Heart right ventricle (tissue), 16 donors: Measurements from ENCODE around the gene CGREF1. TPM values are rescaled to one million over a fixed set of nuclear protein-coding genes. Genes with fewer than 3 reads are reported as not detected.

Experiments used
- ATAC-seq, 8 donors: fragments of 200-7000 bp; cut with Tn5 transposase; one replicate each; pipeline ENCODE4 v1.9.1; 2020; ENCODE audit warnings: mild to moderate bottlenecking in 8 of 8, moderate library complexity in 8 of 8, moderate number of reproducible peaks in 1 of 8
- DNase-seq, 2 donors: peaks; one replicate each; pipeline ENCODE4 v3.0.0-alpha.2; 2020
- H3K27ac ChIP-seq, 10 donors: fragments of 200-600 bp; sonication (generic) in 2 of 10; one replicate each; pipeline versions ENCODE4 v1.5.0 to v1.8.0; 2020 to 2022; ENCODE audit warnings: mild to moderate bottlenecking in 3 of 10
- H3K27me3 ChIP-seq, 7 donors: fragments of 200-600 bp; one replicate each; pipeline ENCODE4 v1.8.0; 2021 to 2022; ENCODE audit warnings: mild to moderate bottlenecking in 2 of 7
- H3K36me3 ChIP-seq, 9 donors: fragments of 200-600 bp; sonication (generic) in 1 of 9; one replicate each; pipeline versions ENCODE4 v1.5.0 to v1.8.0; 2020 to 2022; ENCODE audit warnings: mild to moderate bottlenecking in 2 of 9
- H3K4me1 ChIP-seq, 9 donors: fragments of 200-600 bp; sonication (generic) in 1 of 9; one replicate each; pipeline versions ENCODE4 v1.5.0 to v1.8.0; 2020 to 2022; ENCODE audit warnings: mild to moderate bottlenecking in 4 of 9
- H3K4me3 ChIP-seq, 10 donors: fragments of 200-600 bp; sonication (generic) in 2 of 10; one replicate each; pipeline versions ENCODE4 v1.5.0 to v1.8.0; 2020 to 2022; ENCODE audit warnings: mild to moderate bottlenecking in 7 of 10, moderate library complexity in 2 of 10
- H3K9me3 ChIP-seq, 11 donors: fragments of 200-600 bp in 10 of 11; sonication (generic) in 2 of 11; one replicate each; pipeline versions ENCODE4 v1.5.0 to v1.8.0; 2013 to 2022; ENCODE audit warnings: mild to moderate bottlenecking in 2 of 11, control low read depth in 1 of 11, moderate library complexity in 1 of 11
- WGBS, 2 donors: extraction: QIAGEN DNeasy Blood & Tissue Kit; methylation state at CpG; one replicate each; pipeline ENCODE4 v1.1.7; 2013; ENCODE audit warnings: inconsistent platforms in 1 of 2; 5-methylcytosine and 5-hydroxymethylcytosine counted together
- intact Hi-C, 10 donors: fragments of 100-400 bp; cut with DNase I; formaldehyde crosslinking; loops; one replicate each; pipeline versions ENCODE4 v1.11.1 to v1.14.2; 2022
- polyA plus RNA-seq, 2 donors: library from polyadenylated mRNA; stranded (reverse); fragments of 200-250 nt; gene quantifications; one replicate each; pipeline ENCODE4 v1.2.3, GENCODE V29; 2013
- total RNA-seq, 10 donors: library from RNA; stranded (reverse); fragmentation: NEBNext Ultra II Directional in 3 of 10; extraction: Animal tissue kit (Norgen Biotek cat#: 25700) in 3 of 10; gene quantifications; one replicate each; pipeline versions ENCODE4 v1.2.1 to v1.2.4, GENCODE V29; 2021 to 2023
- TF ChIP-seq, protein P1 (sequence below), 9 donors: fragments of 200-600 bp; sonication (generic) in 2 of 9; IDR thresholded peaks; one replicate each; pipeline versions ENCODE4 v1.5.0 to v1.8.0; 2021 to 2022; ENCODE audit warnings: antibody characterized with exemption in 9 of 9, mild to moderate bottlenecking in 5 of 9, moderate library complexity in 1 of 9
- donor health status: Arrhythmogenic right ventricular cardiomyopathy.
- donor health status: ischemic (EF 13 %, LVEDD 7.1; RV severe dilation, severe dysfunction).
- donor health status: healthy with polysubstance abuse.
- donor health status: DM: no; HTN: yes; CAD: no.
- donor health status: DM: no; HTN: no; CAD: no.
- donor health status: ischemic (EF 25% LVEDD 6.9; RV normal size, moderate dysfunction).
- donor health status: ischemic (EF 25% LVEDD 5.7; RV mildly dilated, moderate dysfunction).
- donor health status: healthy.
- donor health status: DM: yes; HTN: yes; CAD: no.
- donor health status: Ischemic cardiomyopathy.
- donor health status: ischemic (EF 35%, LVEDD 5.7; RV mildly dilated, moderate dysfunction).
- donor health status: nonischemic (EF 11% LVEDD 7.7; RV severe dilation, severe dysfunction).
- donor health status: DM: yes; HTN: yes; CAD: no.
- donor health status: PGD.
- donor health status: ischemic (EF 29% LVEDD 5.4; RV normal size, mild dysfunction).
- donor health status: nonischemic (EF 23%, LVEDD 6.1; RV moderate dilation, normal function).

CGREF1 gene
- total and polyA plus RNA-seq, 12 donors = 0.21 to 1.2 (median 0.68) TPM

- intact Hi-C loops = loop anchor here in 5 of 10 donors (1.0 to 5.0 kb wide), 5 partner anchors 20 to 36 kb away; partner anchors contain the start of genes KHK (in 5 of the 5) and OST4 (in 3 of the 5)
- DNase-seq = peak; percentile 95 to 96
- peak within 1 kb of the TSS; percentile 15 to 92 (median 88) for H3K27ac ChIP-seq
- ATAC-seq = peak; percentile 82 to 91 (median 86)
- H3K36me3 ChIP-seq = peaks cover 0 to 34% (median 24%) of the 10 kb centered on the region in 9 donors
- H3K4me1 ChIP-seq = peaks cover 7 to 22% (median 16%) of the 10 kb centered on the region in 9 donors
- WGBS, 2 donors = 0% methylated on average over 57 to 66 of the region's 67 CpGs
- TF ChIP-seq, protein P1, sequence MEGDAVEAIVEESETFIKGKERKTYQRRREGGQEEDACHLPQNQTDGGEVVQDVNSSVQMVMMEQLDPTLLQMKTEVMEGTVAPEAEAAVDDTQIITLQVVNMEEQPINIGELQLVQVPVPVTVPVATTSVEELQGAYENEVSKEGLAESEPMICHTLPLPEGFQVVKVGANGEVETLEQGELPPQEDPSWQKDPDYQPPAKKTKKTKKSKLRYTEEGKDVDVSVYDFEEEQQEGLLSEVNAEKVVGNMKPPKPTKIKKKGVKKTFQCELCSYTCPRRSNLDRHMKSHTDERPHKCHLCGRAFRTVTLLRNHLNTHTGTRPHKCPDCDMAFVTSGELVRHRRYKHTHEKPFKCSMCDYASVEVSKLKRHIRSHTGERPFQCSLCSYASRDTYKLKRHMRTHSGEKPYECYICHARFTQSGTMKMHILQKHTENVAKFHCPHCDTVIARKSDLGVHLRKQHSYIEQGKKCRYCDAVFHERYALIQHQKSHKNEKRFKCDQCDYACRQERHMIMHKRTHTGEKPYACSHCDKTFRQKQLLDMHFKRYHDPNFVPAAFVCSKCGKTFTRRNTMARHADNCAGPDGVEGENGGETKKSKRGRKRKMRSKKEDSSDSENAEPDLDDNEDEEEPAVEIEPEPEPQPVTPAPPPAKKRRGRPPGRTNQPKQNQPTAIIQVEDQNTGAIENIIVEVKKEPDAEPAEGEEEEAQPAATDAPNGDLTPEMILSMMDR (IDR thresholded peaks at IDR 0.05) = no peak
- H3K9me3 ChIP-seq = no peaks in the 10 kb centered on the region
- H3K27me3 ChIP-seq = no peaks in the 10 kb centered on the region
- H3K4me3 ChIP-seq = peak within 1 kb of the TSS; percentile 78 to 97 (median 94)
These were observed 67.7 kb downstream of the CGREF1 start, which contains the start of gene AGBL5 for GRCh38 chr2:27050996-27051901. TSS of gene AGBL5 (plus strand) at chr2:27051668. CDS start at chr2:27052959, 1,291 bp downstream.

Other genes with a start within 250 kb of the CGREF1 start
- gene MAPRE3, start 148.5 kb downstream of the CGREF1 start, total RNA-seq = 10 to 100 TPM; 34.9 to 62.0 (median 47.2) TPM
- gene MAPRE3, start 148.5 kb downstream of the CGREF1 start, polyA plus RNA-seq = 10 to 100 TPM; 23.0 to 68.8 TPM
- gene TMEM214, start 86.2 kb downstream of the CGREF1 start, total RNA-seq = 10 to 100 TPM; 24.7 to 53.4 (median 28.0) TPM
- 10 to 100 TPM; 41.5 to 48.6 TPM for gene TMEM214, start 86.2 kb downstream of the CGREF1 start, polyA plus RNA-seq
- 10 to 100 TPM in 6 of 10 donors, 1 to 10 TPM in 4; 7.9 to 16.8 (median 11.7) TPM for gene AGBL5, start 67.5 kb downstream of the CGREF1 start, total RNA-seq
- gene AGBL5, start 67.5 kb downstream of the CGREF1 start, polyA plus RNA-seq = 1 to 10 TPM; 4.2 to 6.5 TPM
- 100 to 1,000 TPM; 342 to 457 (median 388) TPM for gene OST4, start 47.5 kb downstream of the CGREF1 start, total RNA-seq
- 100 to 1,000 TPM; 336 to 456 TPM for gene OST4, start 47.5 kb downstream of the CGREF1 start, polyA plus RNA-seq
- 10 to 100 TPM in 7 of 10 donors, 1 to 10 TPM in 3; 6.8 to 53.2 (median 12.2) TPM for gene EMILIN1, start 40.5 kb downstream of the CGREF1 start, total RNA-seq
- gene EMILIN1, start 40.5 kb downstream of the CGREF1 start, polyA plus RNA-seq = 10 to 100 TPM; 40.8 to 41.0 TPM
- 1 to 10 TPM in 9 of 10 donors, under 1 TPM in 1; 0.32 to 4.6 (median 2.3) TPM for gene KHK, start 32.4 kb downstream of the CGREF1 start, total RNA-seq
- 1 to 10 TPM; 2.2 TPM for gene KHK, start 32.4 kb downstream of the CGREF1 start, polyA plus RNA-seq
- gene ABHD1, start 4.7 kb upstream of the CGREF1 start, total RNA-seq = 1 to 10 TPM in 9 of 10 donors, under 1 TPM in 1; 0.81 to 3.5 (median 2.5) TPM
- gene ABHD1, start 4.7 kb upstream of the CGREF1 start, polyA plus RNA-seq = 10 to 100 TPM in 1 of 2 donors, under 1 TPM in 1; 0.29 to 12.1 TPM
- gene PREB, start 15.5 kb upstream of the CGREF1 start, total RNA-seq = 10 to 100 TPM; 41.6 to 57.2 (median 48.7) TPM
- 10 to 100 TPM; 60.9 to 73.7 TPM for gene PREB, start 15.5 kb upstream of the CGREF1 start, polyA plus RNA-seq
- gene PRR30, start 20.3 kb upstream of the CGREF1 start, total RNA-seq = not detected
- not detected for gene PRR30, start 20.3 kb upstream of the CGREF1 start, polyA plus RNA-seq
- gene TCF23, start 29.9 kb upstream of the CGREF1 start, total RNA-seq = under 1 TPM in 8 of 10 donors, not detected in 2; 0.05 to 0.21 (median 0.08) TPM
- under 1 TPM; 0.07 to 0.09 TPM for gene TCF23, start 29.9 kb upstream of the CGREF1 start, polyA plus RNA-seq
- 100 to 1,000 TPM; 116 to 162 (median 129) TPM for gene ATRAID, start 92.9 kb upstream of the CGREF1 start, total RNA-seq
- gene ATRAID, start 92.9 kb upstream of the CGREF1 start, polyA plus RNA-seq = 100 to 1,000 TPM; 140 to 144 TPM
- gene SLC5A6, start 93.1 kb upstream of the CGREF1 start, total RNA-seq = 10 to 100 TPM in 3 of 10 donors, 1 to 10 TPM in 7; 5.3 to 17.0 (median 8.8) TPM
- gene SLC5A6, start 93.1 kb upstream of the CGREF1 start, polyA plus RNA-seq = 10 to 100 TPM in 1 of 2 donors, 1 to 10 TPM in 1; 9.3 to 20.5 TPM
- gene CAD, start 98.2 kb upstream of the CGREF1 start, total RNA-seq = 10 to 100 TPM in 1 of 10 donors, 1 to 10 TPM in 9; 6.1 to 10.6 (median 7.2) TPM
- 1 to 10 TPM; 8.3 to 8.6 TPM for gene CAD, start 98.2 kb upstream of the CGREF1 start, polyA plus RNA-seq
- 10 to 100 TPM in 7 of 10 donors, 1 to 10 TPM in 3; 6.0 to 35.8 (median 10.6) TPM for gene SLC30A3, start 143.9 kb upstream of the CGREF1 start, total RNA-seq
- gene SLC30A3, start 143.9 kb upstream of the CGREF1 start, polyA plus RNA-seq = 1 to 10 TPM; 4.3 to 7.4 TPM
- 1 to 10 TPM in 9 of 10 donors, under 1 TPM in 1; 0.94 to 6.0 (median 1.6) TPM for gene DNAJC5G, start 156.3 kb upstream of the CGREF1 start, total RNA-seq
- gene DNAJC5G, start 156.3 kb upstream of the CGREF1 start, polyA plus RNA-seq = 1 to 10 TPM in 1 of 2 donors, under 1 TPM in 1; 0.19 to 3.7 TPM
- gene TRIM54, start 163.3 kb upstream of the CGREF1 start, total RNA-seq = 100 to 1,000 TPM; 204 to 303 (median 249) TPM
- 100 to 1,000 TPM; 131 to 568 TPM for gene TRIM54, start 163.3 kb upstream of the CGREF1 start, polyA plus RNA-seq
- 1 to 10 TPM in 5 of 10 donors, under 1 TPM in 4, not detected in 1; 0.51 to 2.0 (median 1.1) TPM for gene UCN, start 189.3 kb upstream of the CGREF1 start, total RNA-seq
- 1 to 10 TPM; 3.3 to 4.1 TPM for gene UCN, start 189.3 kb upstream of the CGREF1 start, polyA plus RNA-seq
- gene MPV17, start 204.0 kb upstream of the CGREF1 start, total RNA-seq = 10 to 100 TPM; 40.8 to 84.9 (median 66.6) TPM
- gene MPV17, start 204.0 kb upstream of the CGREF1 start, polyA plus RNA-seq = 100 to 1,000 TPM in 1 of 2 donors, 10 to 100 TPM in 1; 93.9 to 220 TPM
- 10 to 100 TPM; 21.8 to 30.3 (median 23.6) TPM for gene GTF3C2, start 237.6 kb upstream of the CGREF1 start, total RNA-seq
- 10 to 100 TPM; 17.6 to 29.8 TPM for gene GTF3C2, start 237.6 kb upstream of the CGREF1 start, polyA plus RNA-seq